ENCODE measurements around the gene LINGO1.

Gene LINGO1

GRCh38 chr15:77654975-77655374 lies 22.3 kb upstream of the LINGO1 start:
- no peak for DNase-seq

- no peak for DNase-seq
Measured at GRCh38 chr15:77653832-77654480, 21.2 kb upstream of the LINGO1 start.

GRCh38 chr15:77650265-77650664 lies 17.6 kb upstream of the LINGO1 start:
- DNase-seq = no peak

GRCh38 chr15:77649610-77650009 lies 16.9 kb upstream of the LINGO1 start:
- DNase-seq = no peak

GRCh38 chr15:77649017-77649416 lies 16.3 kb upstream of the LINGO1 start:
- DNase-seq = no peak

- no peak for DNase-seq
Measured at GRCh38 chr15:77647961-77648360, 15.2 kb upstream of the LINGO1 start.

- no peak for DNase-seq
Measured at GRCh38 chr15:77646104-77646694, 13.5 kb upstream of the LINGO1 start.

- DNase-seq = no peak
Measured at GRCh38 chr15:77645602-77646001, 12.9 kb upstream of the LINGO1 start.

GRCh38 chr15:77644543-77645247 lies 12.0 kb upstream of the LINGO1 start:
- no peak for DNase-seq

- no peak for DNase-seq
Measured at GRCh38 chr15:77643764-77644163, 11.1 kb upstream of the LINGO1 start.

GRCh38 chr15:77642793-77643430 lies 10.2 kb upstream of the LINGO1 start:
- no peak for DNase-seq

GRCh38 chr15:77641999-77642398 lies 9.3 kb upstream of the LINGO1 start:
- DNase-seq = no peak

- DNase-seq = no peak
Measured at GRCh38 chr15:77640615-77641014, 7.9 kb upstream of the LINGO1 start.

- DNase-seq = no peak
Measured at GRCh38 chr15:77639431-77639830, 6.7 kb upstream of the LINGO1 start.

- no peak for DNase-seq
Measured at GRCh38 chr15:77637851-77638692, 5.4 kb upstream of the LINGO1 start.

GRCh38 chr15:77636209-77636608 lies 3.5 kb upstream of the LINGO1 start:
- DNase-seq = no peak

GRCh38 chr15:77634266-77634962 lies 1.7 kb upstream of the LINGO1 start:
- DNase-seq = no peak

- DNase-seq = no peak
Measured at GRCh38 chr15:77633913-77634265, 1.2 kb upstream of the LINGO1 start.

- DNase-seq = peak; percentile 65
Measured at GRCh38 chr15:77633134-77633912, 611 bp upstream of the LINGO1 start.

- DNase-seq = no peak
Measured at GRCh38 chr15:77631745-77632533, 773 bp downstream of the LINGO1 start.

All from NCI-H2171 (cell line).